T-helper 17 cell (primary cell): ENCODE measurements around the gene SLC26A3. TPM values are rescaled to one million over a fixed set of nuclear protein-coding genes. Genes with fewer than 3 reads are reported as not detected.
A peak's percentile ranks its signal among the peaks of the same experiment; 100 is the strongest.

Experiments used
- ATAC-seq: fragments of 150-1000 bp; cut with Tn5 transposase; 2 replicates; pipeline ENCODE4 v1.10.0; 2021; ENCODE audit warnings: mild to moderate bottlenecking, moderate library complexity
- DNase-seq, 3 donors: peaks; one replicate each; pipeline versions ENCODE4 v3.0.0 to v3.0.0-alpha.2; 2020 to 2021
- H3K9me3 ChIP-seq: one replicate; pipeline ENCODE4 v1.7.0; 2013; ENCODE audit warnings: low read length, mild to moderate bottlenecking; ENCODE audit not compliant: control insufficient read depth, poor library complexity, severe bottlenecking
- H3K27ac Mint-ChIP-seq: one replicate; pipeline ENCODE4 v1.8.0; 2022; ENCODE audit warnings: mild to moderate bottlenecking, moderate library complexity, mixed read lengths
- H3K27me3 Mint-ChIP-seq: one replicate; pipeline ENCODE4 v1.8.0; 2022; ENCODE audit warnings: mixed read lengths
- H3K36me3 Mint-ChIP-seq: one replicate; pipeline ENCODE4 v1.8.0; 2022; ENCODE audit warnings: low read depth, mixed read lengths
- H3K4me1 Mint-ChIP-seq: one replicate; pipeline ENCODE4 v1.8.0; 2022; ENCODE audit warnings: mild to moderate bottlenecking, mixed read lengths
- H3K4me3 Mint-ChIP-seq: one replicate; pipeline ENCODE4 v1.8.0; 2022; ENCODE audit warnings: mild to moderate bottlenecking, moderate library complexity, mixed read lengths
- total RNA-seq, 4 donors: library from RNA in 2 of 4; stranded (reverse) in 2 of 4; gene quantifications; one replicate each; pipeline ENCODE4 v1.2.3 and lab custom pipeline; 2022 to 2026

SLC26A3 gene
- total RNA-seq, 2 donors from 2014 or later, result not detected

- Mint-ChIP-seq H3K27me3 (peaks cover 29% of the 10 kb centered on the region), H3K36me3 (peaks cover 5% of the 10 kb centered on the region), H3K4me3 (no peak overlapping the region), H3K27ac (no peak overlapping the region), H3K4me1 (peaks cover 4% of the 10 kb centered on the region)
- ATAC-seq (peak; percentile 60), DNase-seq (peak; percentile 18 to 26 (median 23))
- H3K9me3 ChIP-seq, result no peaks in the 10 kb centered on the region
Observed at GRCh38 chr7:107725138-107725740, 77.8 kb downstream of the SLC26A3 start.

- no peak for ATAC-seq
- no peak overlapping the region for H3K27ac Mint-ChIP-seq
- DNase-seq, result no peak
- H3K4me3 Mint-ChIP-seq, result no peak overlapping the region
- peaks cover 9% of the 10 kb centered on the region for H3K36me3 Mint-ChIP-seq
- H3K9me3 ChIP-seq, result no peaks in the 10 kb centered on the region
- H3K27me3 Mint-ChIP-seq, result peaks cover 31% of the 10 kb centered on the region
- H3K4me1 Mint-ChIP-seq, result peaks cover 10% of the 10 kb centered on the region
Observed at GRCh38 chr7:107723255-107723654, 79.8 kb downstream of the SLC26A3 start.

GRCh38 chr7:107721286-107721685 is 81.7 kb downstream of the SLC26A3 start:
- Mint-ChIP-seq H3K27ac (no peak overlapping the region), H3K27me3 (peaks cover 16% of the 10 kb centered on the region), H3K36me3 (peaks cover 6% of the 10 kb centered on the region), H3K4me3 (no peak overlapping the region), H3K4me1 (peaks cover 10% of the 10 kb centered on the region)
- ATAC-seq (no peak), DNase-seq (no peak)
- no peaks in the 10 kb centered on the region for H3K9me3 ChIP-seq

GRCh38 chr7:107718456-107719193 is 84.4 kb downstream of the SLC26A3 start:
- H3K9me3 ChIP-seq, result no peaks in the 10 kb centered on the region
- Mint-ChIP-seq H3K36me3 (peaks cover 6% of the 10 kb centered on the region), H3K4me3 (no peak overlapping the region), H3K27me3 (peaks cover 19% of the 10 kb centered on the region), H3K4me1 (peaks cover 9% of the 10 kb centered on the region), H3K27ac (no peak overlapping the region)
- DNase-seq (no peak), ATAC-seq (no peak)

- ATAC-seq, result no peak
- Mint-ChIP-seq H3K36me3 (peaks cover 6% of the 10 kb centered on the region), H3K4me3 (no peak overlapping the region), H3K4me1 (peaks cover 6% of the 10 kb centered on the region), H3K27ac (no peak overlapping the region), H3K27me3 (peaks cover 29% of the 10 kb centered on the region)
- no peaks in the 10 kb centered on the region for H3K9me3 ChIP-seq
- DNase-seq, result no peak
Observed at GRCh38 chr7:107715531-107715930, 87.5 kb downstream of the SLC26A3 start.

Other genes starting within 250 kb of the SLC26A3 start
- 10 to 100 TPM; 54.8 to 87.4 TPM for gene COG5, start 239.3 kb downstream of the SLC26A3 start, total RNA-seq
- 10 to 100 TPM; 11.0 to 11.3 TPM for gene DUS4L, start 239.3 kb downstream of the SLC26A3 start, total RNA-seq
- gene BCAP29, start 223.0 kb downstream of the SLC26A3 start, total RNA-seq, result 10 to 100 TPM; 13.6 to 16.5 TPM
- gene SLC26A4, start 142.4 kb downstream of the SLC26A3 start, total RNA-seq, result under 1 TPM; 0.21 to 0.35 TPM
- 10 to 100 TPM; 85.3 to 90.3 TPM for gene CBLL1, start 59.1 kb downstream of the SLC26A3 start, total RNA-seq
- 10 to 100 TPM; 49.4 to 64.5 TPM for gene DLD, start 88.0 kb upstream of the SLC26A3 start, total RNA-seq
- gene LAMB1, start 199.9 kb upstream of the SLC26A3 start, total RNA-seq, result not detected